Eye (tissue), 1 donor: ENCODE data around the gene MRPL58.
"Not testable (repeated sequence)": the region's sequence is repeated elsewhere in the genome, so short reads cannot be mapped to it uniquely, and the experiment has no call there.

Experiments
- DNase-seq: peaks from one replicate; pipeline ENCODE4 v3.0.0-alpha.2; 2015

Gene MRPL58

GRCh38 chr17:74987909-74988711 is 24.4 kb upstream of the MRPL58 start:
- peak; percentile 92 for DNase-seq

- DNase-seq, result no peak
Measured at GRCh38 chr17:74990581-74991105, 21.8 kb upstream of the MRPL58 start.

- no peak for DNase-seq
Measured at GRCh38 chr17:74992223-74992622, 20.2 kb upstream of the MRPL58 start.

GRCh38 chr17:74994440-74994839 is 18.0 kb upstream of the MRPL58 start:
- DNase-seq, result no peak

- no peak for DNase-seq
Measured at GRCh38 chr17:74995847-74996246, 16.6 kb upstream of the MRPL58 start.

- no peak for DNase-seq
Measured at GRCh38 chr17:74998783-74999182, 13.7 kb upstream of the MRPL58 start.

- no peak for DNase-seq
Measured at GRCh38 chr17:74999523-74999922, 12.9 kb upstream of the MRPL58 start.

GRCh38 chr17:75001915-75002843 is 10.3 kb upstream of the MRPL58 start:
- DNase-seq, result no peak

GRCh38 chr17:75003070-75003956 is 9.2 kb upstream of the MRPL58 start:
- no peak for DNase-seq

- DNase-seq, result no peak
Measured at GRCh38 chr17:75003957-75004355, 8.5 kb upstream of the MRPL58 start.

GRCh38 chr17:75004371-75004770 is 8.1 kb upstream of the MRPL58 start:
- no peak for DNase-seq

GRCh38 chr17:75005291-75005690 is 7.2 kb upstream of the MRPL58 start:
- no peak for DNase-seq

- not testable (repeated sequence) for DNase-seq
Measured at GRCh38 chr17:75006084-75006483, 6.4 kb upstream of the MRPL58 start.

GRCh38 chr17:75006653-75007052 is 5.8 kb upstream of the MRPL58 start:
- no peak for DNase-seq

- no peak for DNase-seq
Measured at GRCh38 chr17:75008373-75008772, 4.1 kb upstream of the MRPL58 start.

GRCh38 chr17:75009139-75009724 is 3.2 kb upstream of the MRPL58 start:
- DNase-seq, result no peak

GRCh38 chr17:75010683-75011400 is 1.6 kb upstream of the MRPL58 start:
- peak; percentile 69 for DNase-seq

GRCh38 chr17:75011401-75012095 is 922 bp upstream of the MRPL58 start:
- peak; percentile 81 for DNase-seq

GRCh38 chr17:75012096-75012345 is 449 bp upstream of the MRPL58 start:
- no peak for DNase-seq

GRCh38 chr17:75013092-75013559 is 656 bp downstream of the MRPL58 start:
- no peak for DNase-seq

GRCh38 chr17:75019146-75019545 is 6.7 kb downstream of the MRPL58 start:
- no peak for DNase-seq
